ENCODE measurements around the gene VWA3A. TPM values are rescaled to one million over a fixed set of nuclear protein-coding genes. Genes with fewer than 3 reads are reported as not detected.

The VWA3A gene
- total RNA-seq, 4 donors from 2014 or later = 0.17 to 2.0 TPM; not detected in 2

GRCh38 chr16:22053921-22054341, 38.4 kb upstream of the VWA3A start:
- intact Hi-C loops (cut with DNase I; ENCODE audit: low total_unique reads) = no loop called here
- no peak for TF ChIP-seq POLR2A (IDR thresholded peaks at IDR 0.05)
- TF ChIP-seq, protein P1, sequence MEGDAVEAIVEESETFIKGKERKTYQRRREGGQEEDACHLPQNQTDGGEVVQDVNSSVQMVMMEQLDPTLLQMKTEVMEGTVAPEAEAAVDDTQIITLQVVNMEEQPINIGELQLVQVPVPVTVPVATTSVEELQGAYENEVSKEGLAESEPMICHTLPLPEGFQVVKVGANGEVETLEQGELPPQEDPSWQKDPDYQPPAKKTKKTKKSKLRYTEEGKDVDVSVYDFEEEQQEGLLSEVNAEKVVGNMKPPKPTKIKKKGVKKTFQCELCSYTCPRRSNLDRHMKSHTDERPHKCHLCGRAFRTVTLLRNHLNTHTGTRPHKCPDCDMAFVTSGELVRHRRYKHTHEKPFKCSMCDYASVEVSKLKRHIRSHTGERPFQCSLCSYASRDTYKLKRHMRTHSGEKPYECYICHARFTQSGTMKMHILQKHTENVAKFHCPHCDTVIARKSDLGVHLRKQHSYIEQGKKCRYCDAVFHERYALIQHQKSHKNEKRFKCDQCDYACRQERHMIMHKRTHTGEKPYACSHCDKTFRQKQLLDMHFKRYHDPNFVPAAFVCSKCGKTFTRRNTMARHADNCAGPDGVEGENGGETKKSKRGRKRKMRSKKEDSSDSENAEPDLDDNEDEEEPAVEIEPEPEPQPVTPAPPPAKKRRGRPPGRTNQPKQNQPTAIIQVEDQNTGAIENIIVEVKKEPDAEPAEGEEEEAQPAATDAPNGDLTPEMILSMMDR (IDR thresholded peaks at IDR 0.05) = no peak
- 89 to 92% methylated on average over 4 of the region's 4 CpGs for WGBS, 2 donors
- no peak for DNase-seq (ENCODE audit: low spot score in 2 of 2)
- no peak overlapping the region for H3K4me3 ChIP-seq (ENCODE audit: low read depth, poor library complexity, severe bottlenecking)

DNA sequence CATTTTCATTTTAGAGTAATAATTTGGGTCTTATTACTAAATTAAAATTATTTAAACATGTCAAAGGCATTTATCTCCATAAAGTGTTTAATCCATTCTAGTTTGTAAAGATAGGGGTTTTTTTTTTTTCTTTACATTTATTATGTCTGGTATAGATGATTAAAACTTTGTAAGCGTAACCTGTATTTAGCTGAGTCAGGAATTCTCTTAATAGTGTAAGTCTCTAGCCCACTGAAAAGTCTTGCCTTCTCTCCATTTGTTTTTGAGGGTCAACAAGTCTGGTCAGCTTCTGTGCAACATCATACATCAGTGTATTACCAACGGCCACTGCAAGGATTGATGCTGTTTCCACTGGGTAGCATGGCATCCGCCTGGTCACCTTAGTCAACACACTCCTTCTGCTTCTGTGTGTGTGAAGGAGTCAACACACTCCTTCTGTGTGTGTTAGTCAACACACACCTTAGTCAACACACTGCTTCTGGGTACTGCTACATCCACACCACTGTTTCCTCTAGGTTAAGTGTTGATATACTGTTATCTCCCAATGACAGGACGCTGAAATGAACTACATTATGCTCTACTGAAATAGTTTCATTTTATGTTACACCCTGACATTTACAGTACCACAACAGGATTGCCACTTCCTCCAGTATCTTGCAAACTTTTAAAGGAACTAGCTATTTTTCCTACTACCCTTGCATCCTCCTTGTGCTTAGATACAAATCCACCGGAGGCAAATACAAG, 37.3 kb upstream of the VWA3A start:
- no peak overlapping the region for H3K4me3 ChIP-seq (ENCODE audit: low read depth, poor library complexity, severe bottlenecking)
- 75 to 78% methylated on average over 5 of the region's 5 CpGs for WGBS, 2 donors
- TF ChIP-seq, protein P1 (IDR thresholded peaks at IDR 0.05) = no peak
- TF ChIP-seq POLR2A (IDR thresholded peaks at IDR 0.05) = no peak
- intact Hi-C loops (cut with DNase I; ENCODE audit: low total_unique reads) = no loop called here
- DNase-seq (ENCODE audit: low spot score in 2 of 2) = no peak

DNA sequence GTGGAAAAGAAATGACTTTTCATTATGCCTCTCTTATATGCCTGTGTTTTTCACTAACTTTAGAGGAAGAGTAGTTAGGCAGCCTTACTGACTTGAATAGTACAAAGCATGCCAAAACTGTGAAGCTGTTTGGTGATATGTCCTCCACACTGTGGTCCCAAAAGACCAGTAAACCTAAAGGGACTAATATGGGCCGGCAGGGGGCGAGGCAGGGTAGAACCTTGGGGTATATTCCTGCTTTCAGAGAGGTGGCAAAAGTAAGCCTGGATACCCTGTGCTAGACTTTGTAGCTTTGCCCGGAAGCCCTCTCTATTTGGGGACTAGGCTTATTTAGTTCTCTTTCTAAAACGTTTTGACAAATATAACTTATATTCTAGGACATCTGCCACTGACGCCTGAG, 36.5 kb upstream of the VWA3A start:
- no peak overlapping the region for H3K4me3 ChIP-seq (ENCODE audit: low read depth, poor library complexity, severe bottlenecking)
- WGBS, 2 donors = 72 to 79% methylated on average over 5 of the region's 5 CpGs
- no peak for TF ChIP-seq POLR2A (IDR thresholded peaks at IDR 0.05)
- TF ChIP-seq, protein P1 (IDR thresholded peaks at IDR 0.05) = no peak
- DNase-seq (ENCODE audit: low spot score in 2 of 2) = no peak
- intact Hi-C loops (cut with DNase I; ENCODE audit: low total_unique reads) = no loop called here

- TF ChIP-seq POLR2A (IDR thresholded peaks at IDR 0.05) = no peak
- TF ChIP-seq, protein P1 (IDR thresholded peaks at IDR 0.05) = no peak
- DNase-seq (ENCODE audit: low spot score in 2 of 2) = no peak
- no peak overlapping the region for H3K4me3 ChIP-seq (ENCODE audit: low read depth, poor library complexity, severe bottlenecking)
- 76 to 87% methylated on average over 1 of the region's 1 CpG for WGBS, 2 donors
- intact Hi-C loops (cut with DNase I; ENCODE audit: low total_unique reads) = no loop called here
Observed at GRCh38 chr16:22063888-22064467, 28.4 kb upstream of the VWA3A start.

DNA sequence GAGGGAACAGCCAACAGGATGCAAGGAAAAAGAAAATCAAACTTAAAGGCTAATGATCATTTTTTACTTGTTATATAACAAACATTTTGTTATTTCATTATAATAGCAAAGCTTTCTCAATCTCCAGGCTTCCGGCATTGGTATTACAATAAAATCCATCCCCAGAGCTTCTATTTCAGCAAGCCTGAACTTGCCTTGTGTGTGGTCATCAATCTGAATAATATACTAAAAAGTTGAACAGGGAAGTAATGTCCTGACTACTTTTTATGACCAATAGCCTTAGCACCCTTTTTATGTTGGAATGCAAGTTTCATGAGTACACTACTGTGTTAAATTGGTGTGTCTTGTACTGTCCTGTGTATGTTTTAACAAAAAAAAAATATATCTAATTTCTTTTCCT, 27.1 kb upstream of the VWA3A start:
- no peak overlapping the region for H3K4me3 ChIP-seq (ENCODE audit: low read depth, poor library complexity, severe bottlenecking)
- 42 to 58% methylated on average over 1 of the region's 1 CpG for WGBS, 2 donors
- DNase-seq (ENCODE audit: low spot score in 2 of 2) = no peak
- intact Hi-C loops (cut with DNase I; ENCODE audit: low total_unique reads) = no loop called here
- TF ChIP-seq, protein P1 (IDR thresholded peaks at IDR 0.05) = no peak
- TF ChIP-seq POLR2A (IDR thresholded peaks at IDR 0.05) = no peak

Data from lower leg skin (tissue), 4 donors.